ENCODE results near the gene SLIT1.
A peak's percentile ranks its signal among the peaks of the same experiment; 100 is the strongest.

The SLIT1 gene

GRCh38 chr10:97185326-97186058, at the start of gene SLIT1:
SLIT1 (minus strand) TSS chr10:97185959; CDS start chr10:97185674, 285 bp downstream.
- DNase-seq (ENCODE audit: low read depth in 2 of 2): no peak

- DNase-seq (ENCODE audit: low read depth in 2 of 2): no peak
Observed at GRCh38 chr10:97235353-97235752, 49.6 kb upstream of the SLIT1 start.

DNA sequence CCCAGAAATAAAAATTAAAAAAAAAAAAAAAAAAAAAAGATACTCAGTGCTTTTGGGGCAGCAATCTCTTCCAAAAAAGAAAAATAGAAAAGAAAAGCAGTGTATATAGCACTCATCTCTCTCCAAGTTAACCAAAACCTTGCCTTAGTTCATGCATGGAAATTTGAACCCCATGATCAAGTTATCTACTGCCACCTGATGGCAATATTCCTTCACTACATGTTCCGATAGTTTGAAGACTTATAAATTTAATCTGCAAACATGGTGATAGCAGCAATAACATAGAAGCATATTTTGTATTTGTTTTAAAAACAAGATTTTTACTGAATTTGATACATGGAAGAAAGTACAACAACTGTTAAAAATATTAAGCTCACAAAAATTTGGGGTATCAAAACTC, 48.6 kb upstream of the SLIT1 start:
- no peak for DNase-seq (ENCODE audit: low read depth in 2 of 2)

DNA sequence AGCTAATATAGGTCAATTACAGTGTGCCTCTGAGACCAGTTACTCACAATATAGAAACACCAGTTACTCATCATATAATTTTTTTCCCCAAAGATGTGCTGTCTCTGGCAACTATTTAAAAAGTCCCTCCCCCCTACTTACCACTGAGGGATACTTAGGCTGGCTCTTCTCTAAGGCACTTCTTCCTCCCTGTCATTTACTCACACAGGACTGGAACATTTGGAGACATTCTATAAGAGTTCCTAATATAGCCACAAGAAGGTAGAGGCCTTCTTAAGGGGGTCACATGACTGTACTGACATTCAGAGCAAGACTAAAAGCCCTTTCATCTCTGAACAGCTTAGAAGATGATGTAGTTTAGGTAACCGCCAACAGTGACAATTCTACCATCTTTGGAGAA, 44.4 kb upstream of the SLIT1 start:
- DNase-seq (ENCODE audit: low read depth in 2 of 2): no peak

- DNase-seq (ENCODE audit: low read depth in 2 of 2): no peak
Observed at GRCh38 chr10:97229322-97230015, 43.7 kb upstream of the SLIT1 start.

DNA sequence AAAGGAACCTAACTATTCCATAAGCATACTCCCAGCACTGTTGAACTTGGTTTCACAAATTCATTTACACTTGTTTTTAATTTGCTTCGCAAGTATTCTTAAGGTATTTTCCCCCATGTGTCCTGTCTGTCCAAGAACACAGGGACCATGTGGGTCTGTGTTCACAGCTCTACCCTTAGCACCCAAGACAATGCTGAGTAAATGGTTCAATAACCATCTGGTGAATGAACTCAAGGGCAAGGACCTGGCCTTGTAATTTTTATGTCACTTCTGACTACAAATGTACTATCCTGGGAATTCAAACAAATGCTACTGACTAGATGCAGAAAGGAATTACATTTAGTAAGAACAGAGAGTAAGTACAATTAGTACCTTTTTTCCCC, 43.0 kb upstream of the SLIT1 start:
- no peak for DNase-seq (ENCODE audit: low read depth in 2 of 2)

DNA sequence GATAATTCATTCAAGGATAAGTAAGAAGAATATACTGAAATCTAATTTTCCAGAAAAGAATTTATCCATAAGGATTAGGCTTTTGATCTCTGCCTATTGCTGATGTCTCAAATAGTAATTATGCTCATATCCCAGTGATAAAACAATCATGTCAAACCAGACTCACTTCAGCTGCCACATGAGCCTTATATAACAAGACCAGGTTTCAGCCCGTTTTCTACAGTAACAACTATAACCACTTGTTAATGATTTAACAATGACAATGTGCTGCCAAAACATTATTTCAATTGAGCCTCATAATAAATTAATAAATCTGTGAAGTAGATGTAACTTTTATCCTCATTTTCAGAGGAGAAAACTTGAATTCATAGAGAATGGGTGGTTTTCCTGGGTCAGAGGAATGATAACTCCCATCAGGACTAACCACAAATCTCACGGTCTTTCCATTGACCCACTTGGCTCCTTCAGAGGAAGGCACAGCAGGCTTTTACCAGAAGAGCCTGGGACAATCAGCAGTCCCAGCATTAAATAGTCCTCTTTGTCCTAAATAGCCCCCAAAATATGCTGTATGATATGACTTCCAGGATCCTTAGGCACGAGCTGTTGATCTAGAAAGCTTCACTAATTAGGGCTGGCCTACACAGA, 42.5 kb upstream of the SLIT1 start:
- no peak for DNase-seq (ENCODE audit: low read depth in 2 of 2)

- no peak for DNase-seq (ENCODE audit: low read depth in 2 of 2)
Observed at GRCh38 chr10:97226398-97226797, 40.6 kb upstream of the SLIT1 start.

GRCh38 chr10:97224483-97225435, 39.0 kb upstream of the SLIT1 start:
- DNase-seq (ENCODE audit: low read depth in 2 of 2): no peak

- DNase-seq (ENCODE audit: low read depth in 2 of 2): no peak
Observed at GRCh38 chr10:97222326-97222961, 36.7 kb upstream of the SLIT1 start.

GRCh38 chr10:97220355-97220754, 34.6 kb upstream of the SLIT1 start:
- DNase-seq (ENCODE audit: low read depth in 2 of 2): no peak

GRCh38 chr10:97217299-97217698, 31.5 kb upstream of the SLIT1 start:
- DNase-seq (ENCODE audit: low read depth in 2 of 2): no peak

- DNase-seq (ENCODE audit: low read depth in 2 of 2): no peak
Observed at GRCh38 chr10:97215619-97216260, 30.0 kb upstream of the SLIT1 start.

GRCh38 chr10:97213431-97213830, 27.7 kb upstream of the SLIT1 start:
- DNase-seq (ENCODE audit: low read depth in 2 of 2): no peak

DNA sequence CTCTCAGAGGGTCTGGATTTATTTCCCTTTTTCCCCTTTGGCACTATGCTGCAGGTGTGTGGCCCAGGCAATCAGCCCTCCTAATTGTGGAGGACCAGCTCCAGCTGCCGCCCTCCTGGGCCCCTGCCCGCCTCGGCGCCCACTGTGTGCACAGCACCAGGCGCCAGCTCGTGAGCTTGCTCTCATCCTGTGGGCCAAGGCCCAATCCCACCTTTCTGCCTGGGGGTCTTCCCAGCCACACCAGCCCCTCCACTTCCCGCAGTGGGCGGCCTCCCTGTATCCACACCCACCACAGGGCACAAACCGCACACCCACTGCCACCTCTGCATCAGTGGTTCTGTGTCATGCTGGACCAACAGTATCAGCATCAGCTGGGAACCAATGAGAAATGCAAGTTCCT, 25.5 kb upstream of the SLIT1 start:
- no peak for DNase-seq (ENCODE audit: low read depth in 2 of 2)

DNA sequence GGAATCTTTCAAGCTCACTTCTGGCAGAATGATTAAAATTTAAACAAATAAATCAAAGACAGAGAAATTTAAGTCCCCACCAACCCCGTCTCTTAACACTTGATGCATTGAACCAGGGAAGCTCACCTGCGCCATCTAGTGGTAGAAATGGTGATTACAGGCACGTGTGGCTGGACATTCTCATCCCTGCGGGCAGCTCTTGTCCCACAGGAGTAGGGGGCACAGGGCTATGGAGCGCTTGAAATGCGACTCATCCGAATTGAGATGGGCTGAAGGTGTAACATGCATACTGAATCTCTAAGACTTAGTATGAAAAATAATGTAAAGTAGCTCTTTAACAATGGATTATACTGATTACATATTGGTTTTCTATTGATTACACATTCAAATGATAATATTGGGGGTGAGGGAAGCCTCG, 24.8 kb upstream of the SLIT1 start:
- peak; percentile 37 to 42 for DNase-seq (ENCODE audit: low read depth in 2 of 2)

DNA sequence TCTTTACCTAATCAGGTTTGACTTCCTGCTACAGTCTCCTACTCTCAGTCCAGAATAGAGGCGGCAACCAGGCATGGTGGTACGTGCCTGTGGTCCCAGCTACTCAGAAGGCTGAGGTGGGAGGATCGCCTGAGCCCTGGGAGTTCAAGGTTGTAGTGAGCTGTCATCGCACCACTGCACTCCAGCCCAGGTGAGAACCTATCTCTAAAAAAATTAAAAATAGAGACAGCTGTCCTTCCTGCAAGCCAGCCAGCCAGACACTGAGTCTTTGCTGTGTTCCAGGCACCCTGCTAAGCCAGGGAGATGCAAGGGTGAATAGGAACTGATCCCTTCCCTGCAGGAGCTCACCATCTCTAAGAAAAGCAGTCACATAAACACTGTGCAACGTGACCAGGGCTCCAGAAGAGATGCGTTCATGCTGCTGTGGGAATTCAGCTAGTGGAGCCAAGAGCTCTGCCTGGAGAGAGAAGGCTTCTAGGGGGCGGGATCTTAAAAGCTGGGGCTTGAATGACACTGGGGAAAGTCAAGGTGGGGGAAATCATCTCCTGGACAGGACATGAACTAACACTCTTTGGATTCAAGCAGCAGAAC, 22.1 kb upstream of the SLIT1 start:
- DNase-seq (ENCODE audit: low read depth in 2 of 2): no peak

- no peak for DNase-seq (ENCODE audit: low read depth in 2 of 2)
Observed at GRCh38 chr10:97207131-97207530, 21.4 kb upstream of the SLIT1 start.

- DNase-seq (ENCODE audit: low read depth in 2 of 2): no peak
Observed at GRCh38 chr10:97204826-97205679, 19.3 kb upstream of the SLIT1 start.

Measured in stimulated activated CD8-positive, alpha-beta memory T cell treated with anti-CD3 and anti-CD28 coated beads, Interleukin-2, amount 100 ng/mL, for 1 hour (primary cell).